SK-N-SH (cell line): ENCODE results near the gene FGF18. TPM values are rescaled to one million over a fixed set of nuclear protein-coding genes. Genes with fewer than 3 reads are reported as not detected.

Experiments
- CTCF ChIA-PET: fragments of 300-600, 350-600 bp; formaldehyde crosslinking; extraction: SDS; loops from one replicate; lab custom pipeline; 2021; lab: Yijun Ruan, JAX
- POLR2A ChIA-PET: fragments of 350-600 bp; sonication (Branson Sonifier 250); formaldehyde crosslinking; extraction: SDS; loops from one replicate; lab custom pipeline; 2020; ENCODE audit warnings: antibody characterized with exemption, inconsistent platforms; lab: Yijun Ruan, JAX
- DNase-seq: peaks from one replicate; pipeline ENCODE4 v3.0.0; 2012
- H2AFZ ChIP-seq: fragments of 200-600 bp; sonication (generic); 2 replicates; pipeline ENCODE4 v1.8.1; 2016; ENCODE audit warnings: antibody characterized with exemption, mild to moderate bottlenecking, low read depth
- H3F3A ChIP-seq: fragments of 200-600 bp; sonication (generic); replicated peaks from 2 replicates; pipeline ENCODE3; 2016; ENCODE audit warnings: antibody characterized with exemption, mild to moderate bottlenecking; ENCODE audit not compliant: insufficient read depth
- H3K27ac ChIP-seq, 2 experiments: fragments of 200-500 bp in 1 of 2; fragments of 200-600 bp in 1 of 2; sonication (Bioruptor generic) in 1 of 2; sonication (generic), shearing (Covaris generic) in 1 of 2; 2 replicates each; pipeline versions ENCODE4 v1.5.1 to v1.6.1; 2014 to 2016; ENCODE audit warnings: low read depth in 2 of 2, inconsistent platforms in 1 of 2, low read length in 1 of 2, mild to moderate bottlenecking in 1 of 2, mixed read lengths in 1 of 2
- H3K27me3 ChIP-seq: fragments of 200-600 bp; sonication (generic), shearing (Covaris generic); 2 replicates; pipeline ENCODE4 v1.6.1; 2016; ENCODE audit warnings: mixed run types; ENCODE audit not compliant: insufficient read depth
- H3K36me3 ChIP-seq, 2 experiments: fragments of 200-500 bp in 1 of 2; fragments of 200-600 bp in 1 of 2; sonication (Bioruptor generic) in 1 of 2; sonication (generic) in 1 of 2; replicated peaks in 1 of 2; 2 replicates each; pipeline versions ENCODE3 to v1.5.1; 2014 to 2016; ENCODE audit warnings: low read length in 1 of 2, mild to moderate bottlenecking in 1 of 2; ENCODE audit not compliant: insufficient read depth in 2 of 2, control insufficient read depth in 1 of 2
- H3K4me1 ChIP-seq, 2 experiments: fragments of 200-500 bp in 1 of 2; fragments of 200-600 bp in 1 of 2; sonication (Bioruptor generic) in 1 of 2; sonication (generic), shearing (Covaris generic) in 1 of 2; 2 replicates each; pipeline versions ENCODE4 v1.5.1 to v1.6.1; 2014 to 2016; ENCODE audit warnings: low read depth in 1 of 2, low read length in 1 of 2, mixed run types in 1 of 2; ENCODE audit not compliant: insufficient read depth in 2 of 2, control insufficient read depth in 1 of 2
- H3K4me2 ChIP-seq: fragments of 200-600 bp; sonication (generic), shearing (Covaris generic); 2 replicates; pipeline ENCODE4 v1.6.1; 2017; ENCODE audit warnings: mixed run types
- H3K4me3 ChIP-seq, 2 experiments: fragments of 200-500 bp in 1 of 2; fragments of 200-600 bp in 1 of 2; sonication (Bioruptor generic) in 1 of 2; sonication (generic), shearing (Covaris generic) in 1 of 2; 2 replicates each; pipeline versions ENCODE4 v1.5.1 to v1.8.1; 2014 to 2016; ENCODE audit warnings: low read depth in 2 of 2, inconsistent platforms in 1 of 2, low read length in 1 of 2, mild to moderate bottlenecking in 1 of 2, mixed read lengths in 1 of 2, moderate library complexity in 1 of 2
- H3K79me2 ChIP-seq: fragments of 200-600 bp; sonication (generic); 2 replicates; pipeline ENCODE4 v1.8.1; 2017; ENCODE audit warnings: mild to moderate bottlenecking; ENCODE audit not compliant: insufficient read depth
- H3K9ac ChIP-seq: fragments of 200-600 bp; sonication (generic); 2 replicates; pipeline ENCODE4 v1.6.1; 2017; ENCODE audit warnings: mixed run types
- H3K9me2 ChIP-seq: fragments of 200-600 bp; sonication (generic); 2 replicates; pipeline ENCODE4 v1.6.1; 2017; ENCODE audit warnings: mixed run types
- H3K9me3 ChIP-seq: fragments of 200-600 bp; sonication (generic); 2 replicates; pipeline ENCODE4 v1.6.1; 2017; ENCODE audit warnings: mixed run types, mild to moderate bottlenecking, moderate library complexity
- H4K20me1 ChIP-seq: fragments of 200-600 bp; sonication (generic); 2 replicates; pipeline ENCODE4 v1.6.1; 2017; ENCODE audit warnings: mild to moderate bottlenecking, mixed run types; ENCODE audit not compliant: insufficient read depth
- CHD2 ChIP-seq: fragments of 150-350 bp; IDR thresholded peaks from 2 replicates; pipeline ENCODE4 v1.6.1; 2018; ENCODE audit warnings: low read length; ENCODE audit not compliant: partially characterized antibody
- CTCF ChIP-seq: fragments of 200-600 bp; sonication (generic); IDR thresholded peaks from 2 replicates; pipeline ENCODE4 v1.6.1; 2017; ENCODE audit warnings: antibody characterized with exemption, mild to moderate bottlenecking, moderate library complexity
- ELF1 ChIP-seq: IDR thresholded peaks from 2 replicates; pipeline ENCODE4 v1.4.0; 2012
- FOSL2 ChIP-seq: IDR thresholded peaks from 2 replicates; pipeline ENCODE4 v1.4.0; 2012; ENCODE audit warnings: low read depth, mild to moderate bottlenecking, moderate library complexity, borderline replicate concordance
- FOXM1 ChIP-seq: IDR thresholded peaks from 2 replicates; pipeline ENCODE4 v1.4.0; 2012; ENCODE audit warnings: low read depth, mild to moderate bottlenecking
- MXI1 ChIP-seq: IDR thresholded peaks from 2 replicates; pipeline ENCODE4 v1.6.1; 2012; ENCODE audit warnings: mild to moderate bottlenecking, low read depth, low read length, improper control_type of control experiment
- NFIC ChIP-seq: IDR thresholded peaks from 2 replicates; pipeline ENCODE4 v1.4.0; 2012; ENCODE audit warnings: borderline replicate concordance
- NRF1 ChIP-seq: IDR thresholded peaks from 2 replicates; pipeline ENCODE4 v1.6.1; 2012; ENCODE audit warnings: low read depth, mild to moderate bottlenecking, low read length
- RXRA ChIP-seq: IDR thresholded peaks from 2 replicates; pipeline ENCODE4 v1.4.0; 2012; ENCODE audit warnings: low read depth, mild to moderate bottlenecking, borderline replicate concordance
- SIN3A ChIP-seq: IDR thresholded peaks from 2 replicates; pipeline ENCODE4 v1.6.1; 2012; ENCODE audit warnings: low read depth, mild to moderate bottlenecking, low read length, moderate library complexity, borderline replicate concordance
- TAF1 ChIP-seq: IDR thresholded peaks from 2 replicates; pipeline ENCODE4 v1.6.1; 2012; ENCODE audit warnings: low read depth, mild to moderate bottlenecking, low read length, moderate library complexity, borderline replicate concordance
- TCF12 ChIP-seq: IDR thresholded peaks from 2 replicates; pipeline ENCODE4 v1.4.0; 2012
- YY1 ChIP-seq: IDR thresholded peaks from 2 replicates; pipeline ENCODE4 v1.4.0; 2012; ENCODE audit warnings: low read depth, mild to moderate bottlenecking
- WGBS: methylation state at CpG from one replicate; pipeline ENCODE4 v1.1.6; 2017; ENCODE audit warnings: low lambda C conversion rate; 5-methylcytosine and 5-hydroxymethylcytosine counted together
- polyA plus RNA-seq, 3 experiments: library from polyadenylated mRNA; depleted of rRNA; stranded (reverse); fragments of >200 nt; gene quantifications; 2 replicates each; pipeline ENCODE4 v1.2.3, GENCODE V29; 2012
- TF ChIP-seq, protein P1 (sequence below): IDR thresholded peaks from 2 replicates; pipeline ENCODE4 v1.4.0; 2012; ENCODE audit warnings: low read depth, borderline replicate concordance

FGF18 gene
- polyA plus RNA-seq, 1 of the 3 experiments (the other 2 are of a cell fraction), result 0.89 TPM

DNA sequence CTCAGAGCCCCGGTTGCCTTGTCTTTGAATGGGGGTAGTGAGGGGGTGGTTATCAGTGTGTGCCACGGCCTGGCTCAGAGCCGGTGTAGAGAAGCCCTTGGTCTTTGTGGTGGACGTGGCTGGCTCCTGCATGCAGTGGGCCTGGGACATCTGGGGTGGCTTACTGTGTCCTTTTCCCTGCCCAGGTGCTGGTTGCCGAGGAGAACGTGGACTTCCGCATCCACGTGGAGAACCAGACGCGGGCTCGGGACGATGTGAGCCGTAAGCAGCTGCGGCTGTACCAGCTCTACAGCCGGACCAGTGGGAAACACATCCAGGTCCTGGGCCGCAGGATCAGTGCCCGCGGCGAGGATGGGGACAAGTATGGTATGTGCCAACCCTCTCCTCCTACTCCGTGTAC lies 16.5 kb downstream of the FGF18 start:
- H3K27me3 ChIP-seq, result no peaks in the 10 kb centered on the region
- WGBS, result 95% methylated on average over 18 of the region's 20 CpGs
- no peak overlapping the region for H2AFZ ChIP-seq
- no peak for TF ChIP-seq SIN3A
- no peak for TF ChIP-seq NRF1
- no peak for TF ChIP-seq TCF12
- TF ChIP-seq TAF1, result no peak
- POLR2A ChIA-PET, result no interaction called here
- no peaks in the 10 kb centered on the region for H4K20me1 ChIP-seq
- peaks cover 0 to 13% of the 10 kb centered on the region in 2 experiments; a peak in 1 of 4 replicates for H3K4me1 ChIP-seq
- no peak overlapping the region for H3K27ac ChIP-seq
- CTCF ChIA-PET, result interaction anchor here (1.1 to 3.0 kb wide), 2 partner anchors 9 to 17 kb away, joined by 4 to 19 read pairs; partner anchors contain the start of gene FGF18
- H3K4me2 ChIP-seq, result no peak overlapping the region
- no peak for DNase-seq
- H3K4me3 ChIP-seq, result no peak overlapping the region
- H3F3A ChIP-seq, result no peaks in the 10 kb centered on the region
- no peak overlapping the region for H3K9ac ChIP-seq
- H3K79me2 ChIP-seq, result no peaks in the 10 kb centered on the region
- H3K36me3 ChIP-seq, result no peaks in the 10 kb centered on the region
- no peaks in the 10 kb centered on the region for H3K9me2 ChIP-seq
- H3K9me3 ChIP-seq, result no peaks in the 10 kb centered on the region

- H3K4me1 ChIP-seq, result peaks cover 0 to 13% of the 10 kb centered on the region in 2 experiments; a peak in 1 of 4 replicates
- no peaks in the 10 kb centered on the region for H3K9me2 ChIP-seq
- ChIA-PET POLR2A (no interaction called here), CTCF (interaction anchor here (0.8 to 3.0 kb wide), 3 partner anchors 18 to 475 kb away, joined by 3 to 19 read pairs (median 4); partner anchors contain the start of gene FGF18)
- H3K4me2 ChIP-seq, result no peak overlapping the region
- no peaks in the 10 kb centered on the region for H3K79me2 ChIP-seq
- no peaks in the 10 kb centered on the region for H3K9me3 ChIP-seq
- no peak overlapping the region for H3K4me3 ChIP-seq
- no peak overlapping the region for H3K9ac ChIP-seq
- 87% methylated on average over 12 of the region's 13 CpGs for WGBS
- H3F3A ChIP-seq, result no peaks in the 10 kb centered on the region
- H2AFZ ChIP-seq, result no peak overlapping the region
- H3K27ac ChIP-seq, result no peak overlapping the region; a peak in 1 of 4 replicates
- DNase-seq, result no peak
- H4K20me1 ChIP-seq, result no peaks in the 10 kb centered on the region
- no peaks in the 10 kb centered on the region for H3K27me3 ChIP-seq
- TF ChIP-seq TCF12 (no peak), CHD2 (no peak), MXI1 (no peak), ELF1 (no peak), RXRA (no peak), NFIC (no peak), CTCF (no peak), SIN3A (no peak), FOSL2 (no peak), NRF1 (no peak), FOXM1 (no peak), YY1 (no peak)
- TF ChIP-seq, protein P1, sequence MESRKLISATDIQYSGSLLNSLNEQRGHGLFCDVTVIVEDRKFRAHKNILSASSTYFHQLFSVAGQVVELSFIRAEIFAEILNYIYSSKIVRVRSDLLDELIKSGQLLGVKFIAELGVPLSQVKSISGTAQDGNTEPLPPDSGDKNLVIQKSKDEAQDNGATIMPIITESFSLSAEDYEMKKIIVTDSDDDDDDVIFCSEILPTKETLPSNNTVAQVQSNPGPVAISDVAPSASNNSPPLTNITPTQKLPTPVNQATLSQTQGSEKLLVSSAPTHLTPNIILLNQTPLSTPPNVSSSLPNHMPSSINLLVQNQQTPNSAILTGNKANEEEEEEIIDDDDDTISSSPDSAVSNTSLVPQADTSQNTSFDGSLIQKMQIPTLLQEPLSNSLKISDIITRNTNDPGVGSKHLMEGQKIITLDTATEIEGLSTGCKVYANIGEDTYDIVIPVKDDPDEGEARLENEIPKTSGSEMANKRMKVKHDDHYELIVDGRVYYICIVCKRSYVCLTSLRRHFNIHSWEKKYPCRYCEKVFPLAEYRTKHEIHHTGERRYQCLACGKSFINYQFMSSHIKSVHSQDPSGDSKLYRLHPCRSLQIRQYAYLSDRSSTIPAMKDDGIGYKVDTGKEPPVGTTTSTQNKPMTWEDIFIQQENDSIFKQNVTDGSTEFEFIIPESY, result no peak
- H3K36me3 ChIP-seq, result no peaks in the 10 kb centered on the region
Observed at GRCh38 chr5:171436804-171437285, 17.4 kb downstream of the FGF18 start.
